Muscle layer of duodenum (tissue), 2 donors: ENCODE measurements around the gene RHAG.

Experiments used
- H3K27ac ChIP-seq: one replicate; pipeline ENCODE4 v1.7.0; 2013; ENCODE audit warnings: mild to moderate bottlenecking, low read length
- H3K27me3 ChIP-seq: one replicate; pipeline ENCODE4 v1.7.0; 2013; ENCODE audit warnings: low read depth, mild to moderate bottlenecking, control low read depth, low read length
- H3K36me3 ChIP-seq, 2 donors: one replicate each; pipeline ENCODE4 v1.7.0; 2013; ENCODE audit warnings: low read length in 2 of 2, control low read depth in 1 of 2, mild to moderate bottlenecking in 1 of 2; ENCODE audit not compliant: insufficient read depth in 2 of 2, control insufficient read depth in 1 of 2
- H3K4me1 ChIP-seq, 2 donors: one replicate each; pipeline ENCODE4 v1.7.0; 2013; ENCODE audit warnings: low read length in 2 of 2, mild to moderate bottlenecking in 2 of 2, control low read depth in 1 of 2, moderate library complexity in 1 of 2; ENCODE audit not compliant: insufficient read depth in 2 of 2, control insufficient read depth in 1 of 2
- H3K4me3 ChIP-seq, 2 donors: one replicate each; pipeline ENCODE4 v1.7.0; 2013; ENCODE audit warnings: low read length in 2 of 2, low read depth in 1 of 2, mild to moderate bottlenecking in 1 of 2
- H3K9me3 ChIP-seq, 2 donors: one replicate each; pipeline ENCODE4 v1.7.0; 2013; ENCODE audit warnings: low read length in 2 of 2, control low read depth in 1 of 2, mild to moderate bottlenecking in 1 of 2; ENCODE audit not compliant: control insufficient read depth in 1 of 2
- donor health status: healthy.

RHAG gene

DNA sequence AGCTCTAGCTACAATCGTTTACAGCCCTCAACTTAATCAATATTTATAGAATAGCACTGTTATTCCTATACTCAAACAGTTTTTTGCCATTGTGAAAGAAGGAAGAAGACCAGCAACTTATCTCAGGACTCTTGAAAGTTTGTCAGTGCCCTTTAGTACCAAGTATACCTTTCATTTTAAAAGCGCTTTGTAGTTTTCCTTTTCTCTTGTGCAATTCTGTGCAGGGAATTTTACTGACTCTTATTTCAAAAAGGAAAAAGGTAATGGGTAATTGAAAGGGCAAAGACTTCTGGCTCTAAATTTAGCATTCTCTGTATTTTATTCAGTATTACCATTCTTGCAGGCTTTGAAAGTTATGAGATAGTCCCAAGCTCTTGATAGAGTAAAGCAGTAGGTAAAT is 16.8 kb upstream of the RHAG start:
- Histone ChIP-seq H3K4me3 (no peak overlapping the region), H3K9me3 (no peaks in the 10 kb centered on the region), H3K27me3 (no peaks in the 10 kb centered on the region), H3K27ac (no peak overlapping the region), H3K36me3 (no peaks in the 10 kb centered on the region), H3K4me1 (no peaks in the 10 kb centered on the region)

DNA sequence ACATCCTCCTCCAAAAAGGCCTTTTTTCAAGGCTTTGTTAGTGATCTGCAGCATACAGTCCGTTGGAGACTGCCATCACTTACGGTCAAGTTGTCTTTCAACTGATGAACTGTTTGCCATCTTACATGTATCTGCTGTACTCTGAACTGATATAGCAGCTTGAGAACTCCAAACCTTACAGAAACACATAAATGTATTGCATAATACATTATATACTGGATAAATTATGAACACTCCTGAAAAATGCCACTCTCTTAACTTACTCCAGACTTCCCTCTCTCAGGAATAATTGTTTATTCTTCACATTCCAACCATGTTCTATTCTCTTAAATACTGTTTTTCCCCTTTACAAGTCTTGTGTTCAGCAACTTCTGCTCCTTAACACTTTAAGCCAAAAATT is 14.6 kb upstream of the RHAG start:
- no peak overlapping the region for H3K4me3 ChIP-seq
- no peak overlapping the region for H3K27ac ChIP-seq
- H3K36me3 ChIP-seq: no peaks in the 10 kb centered on the region
- no peaks in the 10 kb centered on the region for H3K27me3 ChIP-seq
- no peaks in the 10 kb centered on the region for H3K4me1 ChIP-seq
- H3K9me3 ChIP-seq: no peaks in the 10 kb centered on the region

DNA sequence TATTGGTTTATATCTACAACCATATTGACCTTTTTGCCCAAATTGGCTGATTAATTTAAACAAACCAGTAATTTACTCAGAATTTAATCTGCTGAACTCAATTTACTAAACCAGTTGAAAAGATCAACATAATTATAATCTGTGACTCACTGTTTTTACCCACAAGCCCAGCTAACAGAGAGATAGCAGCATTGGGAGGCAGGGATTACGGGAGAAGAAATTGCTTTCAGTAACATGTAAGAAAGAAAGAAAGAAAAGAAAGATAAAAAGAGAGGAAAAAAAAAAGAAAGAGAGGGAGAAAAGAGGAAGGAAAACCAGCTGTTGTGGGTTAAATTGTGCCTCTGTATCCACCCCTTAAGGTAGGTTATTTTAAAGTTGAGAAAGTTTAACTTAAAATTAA is 13.3 kb upstream of the RHAG start:
- no peak overlapping the region for H3K4me3 ChIP-seq
- H3K36me3 ChIP-seq: no peaks in the 10 kb centered on the region
- no peaks in the 10 kb centered on the region for H3K9me3 ChIP-seq
- H3K4me1 ChIP-seq: no peaks in the 10 kb centered on the region
- no peak overlapping the region for H3K27ac ChIP-seq
- no peaks in the 10 kb centered on the region for H3K27me3 ChIP-seq

DNA sequence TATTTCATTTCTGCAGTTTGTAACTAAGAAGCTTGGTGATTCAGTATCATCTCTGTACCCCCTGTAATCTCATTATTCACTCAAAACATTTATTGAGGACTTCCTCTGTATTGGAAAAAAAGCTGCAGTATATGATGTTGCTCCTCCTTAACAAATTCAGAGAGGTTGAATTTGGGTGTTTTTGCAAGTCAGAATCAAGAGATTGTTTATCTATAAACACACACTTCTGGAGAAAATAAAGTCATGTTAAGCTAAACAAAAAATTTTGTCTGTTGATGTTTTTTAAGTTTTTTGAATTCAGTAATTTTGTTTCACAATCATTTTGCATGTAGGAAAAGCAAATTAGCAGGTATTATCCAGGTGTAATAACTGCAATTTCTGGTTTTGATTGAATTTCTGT is 11.4 kb upstream of the RHAG start:
- Histone ChIP-seq H3K36me3 (no peaks in the 10 kb centered on the region), H3K9me3 (no peaks in the 10 kb centered on the region), H3K4me1 (no peaks in the 10 kb centered on the region), H3K27ac (no peak overlapping the region), H3K27me3 (no peaks in the 10 kb centered on the region), H3K4me3 (no peak overlapping the region)

DNA sequence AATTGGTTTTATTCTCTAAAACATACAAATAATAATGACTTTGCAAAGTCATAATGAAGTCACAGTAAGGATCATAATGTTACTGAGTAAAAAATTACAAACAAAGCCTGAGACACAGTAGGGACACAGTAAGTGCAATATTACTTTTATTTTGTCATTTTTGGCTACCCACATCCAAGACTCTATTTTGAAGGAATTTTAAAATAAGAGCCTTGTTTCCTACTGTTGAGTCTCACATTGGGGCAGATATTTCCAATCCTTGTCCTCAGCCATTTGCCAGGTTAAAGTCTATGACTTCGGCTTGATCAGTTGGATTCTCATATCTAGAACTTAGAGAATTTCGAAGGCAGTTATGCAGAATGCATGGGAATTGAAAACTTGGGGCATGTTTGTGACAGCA is 10.8 kb upstream of the RHAG start:
- Histone ChIP-seq H3K27me3 (no peaks in the 10 kb centered on the region), H3K9me3 (no peaks in the 10 kb centered on the region), H3K4me1 (no peaks in the 10 kb centered on the region), H3K36me3 (no peaks in the 10 kb centered on the region), H3K4me3 (no peak overlapping the region), H3K27ac (no peak overlapping the region)

DNA sequence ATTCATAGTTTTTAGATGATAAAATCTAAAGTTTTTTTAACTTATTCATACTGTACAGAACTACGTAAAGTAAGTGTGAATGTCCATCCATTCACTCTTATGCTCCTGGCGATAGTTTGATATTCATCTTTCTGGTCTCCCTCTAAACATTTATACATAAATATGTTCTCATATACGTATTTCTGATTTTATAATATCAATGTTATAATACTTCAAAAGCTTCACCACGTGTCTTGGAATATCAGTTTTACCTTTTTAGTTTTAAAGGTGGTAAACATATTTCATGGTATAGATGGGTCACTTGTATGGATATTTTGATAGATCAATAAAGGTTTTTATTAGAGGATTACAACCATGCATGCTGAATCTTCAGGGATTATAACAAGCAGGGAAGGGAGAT is 10.3 kb upstream of the RHAG start:
- Histone ChIP-seq H3K27me3 (no peaks in the 10 kb centered on the region), H3K4me3 (no peak overlapping the region), H3K36me3 (no peaks in the 10 kb centered on the region), H3K27ac (no peak overlapping the region), H3K4me1 (no peaks in the 10 kb centered on the region), H3K9me3 (no peaks in the 10 kb centered on the region)

DNA sequence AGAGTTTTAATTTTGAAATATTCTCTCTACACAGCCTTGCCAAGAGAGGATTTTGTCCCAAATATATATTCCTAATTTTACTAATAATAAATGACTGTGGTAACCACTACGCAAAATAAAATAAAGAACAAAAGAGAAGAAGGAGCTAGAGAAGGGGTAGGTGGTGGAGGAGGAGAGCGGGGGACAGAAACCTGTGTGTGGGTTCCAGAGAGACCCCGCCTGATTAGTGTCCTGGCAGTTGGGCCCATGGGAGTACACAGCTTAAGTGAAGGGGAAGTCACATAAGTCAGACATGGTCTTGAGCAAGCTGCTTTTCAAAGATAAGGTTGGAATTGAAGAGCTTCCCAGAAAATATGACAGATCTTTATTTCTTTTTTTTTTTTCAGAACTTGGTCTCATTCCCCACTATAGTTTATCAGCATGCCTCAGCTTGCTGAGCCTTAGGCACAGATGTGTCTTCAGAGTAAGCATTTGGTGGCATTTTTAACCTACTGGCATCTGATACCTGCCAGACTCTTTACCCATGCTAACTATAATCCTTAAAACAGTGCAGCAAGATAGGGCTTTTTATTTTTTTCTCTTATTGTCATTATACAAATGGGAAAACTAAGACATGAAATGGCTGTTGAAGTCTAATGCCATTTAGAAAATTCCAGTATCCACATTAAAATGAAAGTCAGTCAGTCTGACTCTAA is 9.6 kb upstream of the RHAG start:
- Histone ChIP-seq H3K27me3 (no peaks in the 10 kb centered on the region), H3K4me3 (no peak overlapping the region), H3K36me3 (no peaks in the 10 kb centered on the region), H3K4me1 (no peaks in the 10 kb centered on the region), H3K9me3 (no peaks in the 10 kb centered on the region), H3K27ac (no peak overlapping the region)

DNA sequence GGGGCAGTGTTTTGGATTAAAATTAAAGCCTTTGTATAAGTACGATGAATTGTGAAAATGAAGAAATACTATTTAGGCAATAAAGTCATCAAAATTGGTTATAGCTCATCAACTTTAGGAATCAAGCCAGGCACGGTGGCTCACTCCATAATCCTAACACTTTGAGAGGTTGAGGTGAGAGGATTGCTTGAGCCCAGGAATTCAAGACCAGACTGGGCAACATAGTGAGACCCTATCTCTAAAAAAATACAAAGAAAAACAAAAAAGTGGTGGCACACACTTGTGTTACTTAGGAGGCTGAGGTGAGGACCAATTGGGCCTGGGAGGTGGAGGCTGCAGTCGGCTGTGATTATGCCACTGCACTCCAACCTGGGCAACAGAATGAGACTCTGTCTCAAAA is 8.5 kb upstream of the RHAG start:
- Histone ChIP-seq H3K27ac (no peak overlapping the region), H3K4me3 (no peak overlapping the region), H3K27me3 (no peaks in the 10 kb centered on the region), H3K9me3 (no peaks in the 10 kb centered on the region), H3K36me3 (no peaks in the 10 kb centered on the region), H3K4me1 (no peaks in the 10 kb centered on the region)

DNA sequence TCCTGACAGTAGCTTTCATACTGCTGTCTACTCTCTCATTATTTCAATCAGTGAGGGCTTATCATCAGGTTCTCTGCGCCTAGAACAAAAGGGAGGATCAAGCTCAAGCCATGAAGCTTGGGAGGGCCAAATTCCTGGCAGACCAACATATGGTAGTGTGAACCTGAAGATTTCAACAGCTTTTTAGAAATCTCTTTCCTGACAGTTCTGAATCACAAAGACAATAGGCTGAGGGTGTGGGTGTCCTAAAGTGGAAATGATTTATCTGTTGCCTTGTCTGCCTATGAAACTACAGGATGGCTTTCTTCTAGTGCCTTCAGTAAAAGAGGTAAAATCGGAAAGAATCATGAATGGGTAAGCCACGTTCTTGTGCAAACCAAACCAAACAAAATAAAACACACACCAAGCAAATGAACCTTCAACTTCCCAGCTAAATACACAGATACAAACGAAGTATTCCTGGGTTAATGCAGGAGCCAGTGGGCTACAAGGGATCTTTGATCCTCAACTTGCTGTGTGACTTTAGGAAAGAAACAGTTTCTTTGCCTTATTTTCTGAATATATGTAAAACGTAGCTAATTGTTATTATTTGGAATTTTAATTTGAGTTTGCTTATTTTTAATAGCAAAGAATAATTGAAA is 2.7 kb upstream of the RHAG start:
- H3K4me3 ChIP-seq: no peak overlapping the region
- H3K36me3 ChIP-seq: no peaks in the 10 kb centered on the region
- no peaks in the 10 kb centered on the region for H3K27me3 ChIP-seq
- H3K4me1 ChIP-seq: no peaks in the 10 kb centered on the region
- no peaks in the 10 kb centered on the region for H3K9me3 ChIP-seq
- H3K27ac ChIP-seq: no peak overlapping the region

DNA sequence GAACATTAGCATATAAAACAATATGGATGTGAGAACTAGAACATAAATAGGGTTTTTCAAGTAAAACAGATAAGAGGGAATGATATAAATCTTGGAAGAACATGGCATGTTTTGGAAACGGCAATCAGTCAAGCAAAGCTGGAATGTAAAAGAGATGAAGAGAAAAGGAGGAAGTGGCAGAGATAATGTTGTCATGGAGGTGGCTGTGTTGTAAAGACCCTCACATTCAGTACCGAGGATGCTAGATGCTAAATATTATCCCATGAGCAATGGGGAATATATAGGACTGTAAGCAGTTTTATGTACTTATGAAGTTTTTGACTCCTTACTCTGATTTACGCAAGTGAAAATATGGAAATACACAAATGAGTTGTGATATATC is 702 bp upstream of the RHAG start:
- Histone ChIP-seq H3K4me3 (no peak overlapping the region), H3K36me3 (no peaks in the 10 kb centered on the region)

DNA sequence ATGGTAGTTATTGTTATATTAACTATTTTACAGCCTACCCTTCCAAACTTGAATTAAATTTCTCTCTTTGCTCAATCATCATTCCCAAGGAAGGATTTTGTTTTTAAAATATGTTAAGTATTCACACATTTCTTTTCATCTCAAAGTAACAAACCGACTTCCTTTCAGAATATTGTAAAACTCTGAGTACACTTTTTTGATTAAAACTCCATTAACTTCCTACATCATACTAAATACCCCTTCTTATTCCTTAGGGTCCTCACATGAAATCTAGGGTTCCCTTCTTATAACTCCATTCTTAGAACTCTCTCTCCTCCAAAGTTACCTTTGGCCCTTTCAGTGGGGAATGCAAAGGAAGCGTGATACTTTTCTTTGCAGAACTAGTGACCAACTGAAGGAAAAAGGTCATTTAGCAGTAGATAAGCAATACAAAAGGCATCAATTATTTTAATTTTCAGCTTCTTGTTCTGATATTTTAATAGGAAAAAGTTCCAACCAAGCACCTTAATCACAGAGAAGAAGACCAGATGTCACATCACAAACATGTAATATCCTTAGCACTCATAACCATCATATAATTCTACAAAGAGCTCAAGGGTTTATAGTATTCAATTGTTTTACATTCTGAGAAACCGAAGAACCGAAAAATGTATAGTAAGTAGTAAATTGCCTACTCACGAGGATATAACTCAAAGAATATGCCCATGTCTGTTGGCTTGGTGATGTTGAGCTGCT is 494 bp downstream of the RHAG start:
- Histone ChIP-seq H3K36me3 (no peaks in the 10 kb centered on the region), H3K9me3 (no peaks in the 10 kb centered on the region), H3K4me1 (no peaks in the 10 kb centered on the region), H3K27ac (no peak overlapping the region), H3K4me3 (no peak overlapping the region), H3K27me3 (no peaks in the 10 kb centered on the region)

More for the DNA sequence above, 702 bp upstream of the RHAG start:
- H3K9me3 ChIP-seq: no peaks in the 10 kb centered on the region
- no peak overlapping the region for H3K27ac ChIP-seq
- no peaks in the 10 kb centered on the region for H3K4me1 ChIP-seq
- H3K27me3 ChIP-seq: no peaks in the 10 kb centered on the region
